GM06990 (cell line): ENCODE measurements around the gene TRPV3.
"Not testable (repeated sequence)": the region's sequence is repeated elsewhere in the genome, so short reads cannot be mapped to it uniquely, and the experiment has no call there.

Source experiments
- DNase-seq: peaks from one replicate; pipeline ENCODE4 v3.0.0-alpha.2; 2011; ENCODE audit not compliant: insufficient read length; ENCODE audit errors: extremely low read depth
- H3K27me3 ChIP-seq: replicated peaks from 2 replicates; pipeline ENCODE4 v1.6.0; 2011; ENCODE audit warnings: low read length; ENCODE audit not compliant: control insufficient read depth, insufficient read depth
- H3K36me3 ChIP-seq: 2 replicates; pipeline ENCODE4 v1.5.1; 2011; ENCODE audit warnings: low read length; ENCODE audit not compliant: control insufficient read depth, insufficient read depth
- H3K4me3 ChIP-seq: replicated peaks from 2 replicates; pipeline ENCODE4 v1.5.1; 2011; ENCODE audit warnings: low read depth, mild to moderate bottlenecking, control low read depth, low read length
- CTCF ChIP-seq: IDR thresholded peaks from 2 replicates; pipeline ENCODE4 v1.5.1; 2011; ENCODE audit warnings: low read length, control low read depth, mild to moderate bottlenecking, inconsistent platforms; ENCODE audit not compliant: insufficient read depth, poor library complexity, severe bottlenecking

TRPV3 gene

GRCh38 chr17:3572231-3572630, 14.6 kb upstream of the TRPV3 start:
- Histone ChIP-seq H3K27me3 (no peaks in the 10 kb centered on the region), H3K36me3 (peaks cover 10% of the 10 kb centered on the region), H3K4me3 (no peak overlapping the region)
- TF ChIP-seq CTCF, result no peak
- DNase-seq, result no peak

GRCh38 chr17:3571043-3571900, 13.7 kb upstream of the TRPV3 start:
- TF ChIP-seq CTCF, result no peak
- Histone ChIP-seq H3K36me3 (peaks cover 8% of the 10 kb centered on the region), H3K27me3 (no peaks in the 10 kb centered on the region), H3K4me3 (no peak overlapping the region)
- no peak for DNase-seq

- DNase-seq, result no peak
- no peak overlapping the region for H3K4me3 ChIP-seq
- H3K36me3 ChIP-seq, result peaks cover 8% of the 10 kb centered on the region
- no peak for TF ChIP-seq CTCF
- no peaks in the 10 kb centered on the region for H3K27me3 ChIP-seq
These were observed 12.0 kb upstream of the TRPV3 start for GRCh38 chr17:3569534-3570137.

GRCh38 chr17:3566551-3566950, 8.9 kb upstream of the TRPV3 start:
- DNase-seq, result no peak
- H3K4me3 ChIP-seq, result no peak overlapping the region
- H3K27me3 ChIP-seq, result no peaks in the 10 kb centered on the region
- H3K36me3 ChIP-seq, result peaks cover 4% of the 10 kb centered on the region; the same call in 1 of the 2 replicates
- no peak for TF ChIP-seq CTCF

- Histone ChIP-seq H3K27me3 (no peaks in the 10 kb centered on the region), H3K36me3 (no peaks in the 10 kb centered on the region), H3K4me3 (no peak overlapping the region)
- DNase-seq, result no peak
- no peak for TF ChIP-seq CTCF
These were observed 7.5 kb upstream of the TRPV3 start for GRCh38 chr17:3565143-3565542.

GRCh38 chr17:3564241-3564640, 6.6 kb upstream of the TRPV3 start:
- not testable (repeated sequence) for H3K27me3 ChIP-seq, H3K4me3 ChIP-seq, H3K36me3 ChIP-seq, DNase-seq
